HUDEP-2 (cell line): ENCODE results near the gene LCA5L.
"Not testable (repeated sequence)": the region's sequence is repeated elsewhere in the genome, so short reads cannot be mapped to it uniquely, and the experiment has no call there.

ENCODE experiments used
- DNase-seq, 76 experiments: peaks; one replicate each; lab custom pipeline; 2025; ENCODE audit not compliant: unreplicated experiment in 76 of 76; lab: John Stamatoyannopoulos, UW

Gene LCA5L

GRCh38 chr21:39452207-39452969 lies 6.8 kb upstream of the LCA5L start:
- no peak for DNase-seq

GRCh38 chr21:39451332-39452206 lies 6.0 kb upstream of the LCA5L start, which contains the start of gene SH3BGR:
Gene SH3BGR, plus strand, starts transcription at chr21:39451970. Its CDS starts 127 bp downstream, at chr21:39452097.
- DNase-seq = no peak

- no peak for DNase-seq
Observed at GRCh38 chr21:39447264-39447663, 1.7 kb upstream of the LCA5L start.

- no peak for DNase-seq
Observed at GRCh38 chr21:39444421-39445180, 977 bp downstream of the LCA5L start.

GRCh38 chr21:39441502-39442475 lies 3.8 kb downstream of the LCA5L start:
- peak in 49 of 76 experiments; percentile 4 to 74 (median 42) for DNase-seq

- DNase-seq = no peak
Observed at GRCh38 chr21:39439232-39439631, 6.3 kb downstream of the LCA5L start.

- no peak for DNase-seq
Observed at GRCh38 chr21:39434950-39435349, 10.6 kb downstream of the LCA5L start.

GRCh38 chr21:39430954-39431353 lies 14.6 kb downstream of the LCA5L start:
- DNase-seq = no peak

GRCh38 chr21:39430457-39430856 lies 15.1 kb downstream of the LCA5L start:
- no peak for DNase-seq

- DNase-seq = no peak
Observed at GRCh38 chr21:39430016-39430415, 15.6 kb downstream of the LCA5L start.

- no peak for DNase-seq
Observed at GRCh38 chr21:39429445-39429844, 16.1 kb downstream of the LCA5L start.

GRCh38 chr21:39422527-39423241 lies 22.9 kb downstream of the LCA5L start:
- DNase-seq = peak in 1 of 76 experiments; percentile 7

GRCh38 chr21:39419204-39419603 lies 26.4 kb downstream of the LCA5L start:
- not testable (repeated sequence) for DNase-seq

- no peak for DNase-seq
Observed at GRCh38 chr21:39406065-39406464, 39.5 kb downstream of the LCA5L start.

GRCh38 chr21:39400173-39400572 lies 45.4 kb downstream of the LCA5L start:
- no peak for DNase-seq

GRCh38 chr21:39397646-39398385 lies 47.8 kb downstream of the LCA5L start:
- DNase-seq = no peak

GRCh38 chr21:39392981-39393380 lies 52.6 kb downstream of the LCA5L start:
- DNase-seq = no peak

GRCh38 chr21:39390212-39390765 lies 55.3 kb downstream of the LCA5L start:
- DNase-seq = no peak
